ENCODE measurements around the gene HOXC5.
"Not testable (repeated sequence)": the region's sequence is repeated elsewhere in the genome, so short reads cannot be mapped to it uniquely, and the experiment has no call there.

The HOXC5 gene

GRCh38 chr12:54041097-54041690 lies 8.3 kb downstream of the HOXC5 start:
- no peak for DNase-seq (ENCODE audit: extremely low read depth, low read depth)
- no peak overlapping the region for H3K4me3 ChIP-seq (replicated peaks; ENCODE audit: low read depth, low read length)
- no peak for TF ChIP-seq CTCF (IDR thresholded peaks at IDR 0.05; ENCODE audit: low read depth, low read length, missing control alignments)

GRCh38 chr12:54042033-54042432 lies 9.2 kb downstream of the HOXC5 start:
- DNase-seq (ENCODE audit: extremely low read depth, low read depth); H3K4me3 ChIP-seq (replicated peaks; ENCODE audit: low read depth, low read length): not testable (repeated sequence)

- TF ChIP-seq CTCF (IDR thresholded peaks at IDR 0.05; ENCODE audit: low read depth, low read length, missing control alignments): no peak
- DNase-seq (ENCODE audit: extremely low read depth, low read depth): no peak
- no peak overlapping the region for H3K4me3 ChIP-seq (replicated peaks; ENCODE audit: low read depth, low read length)
Observed at GRCh38 chr12:54042970-54043853, 10.4 kb downstream of the HOXC5 start.

GRCh38 chr12:54044425-54045103 lies 11.7 kb downstream of the HOXC5 start:
- H3K4me3 ChIP-seq (replicated peaks; ENCODE audit: low read depth, low read length): no peak overlapping the region
- no peak for DNase-seq (ENCODE audit: extremely low read depth, low read depth)
- no peak for TF ChIP-seq CTCF (IDR thresholded peaks at IDR 0.05; ENCODE audit: low read depth, low read length, missing control alignments)

- H3K4me3 ChIP-seq (replicated peaks; ENCODE audit: low read depth, low read length): no peak overlapping the region
- no peak for DNase-seq (ENCODE audit: extremely low read depth, low read depth)
- TF ChIP-seq CTCF (IDR thresholded peaks at IDR 0.05; ENCODE audit: low read depth, low read length, missing control alignments): no peak
Observed at GRCh38 chr12:54045401-54045800, 12.6 kb downstream of the HOXC5 start.

- H3K4me3 ChIP-seq (replicated peaks; ENCODE audit: low read depth, low read length): no peak overlapping the region
- TF ChIP-seq CTCF (IDR thresholded peaks at IDR 0.05; ENCODE audit: low read depth, low read length, missing control alignments): no peak
Observed at GRCh38 chr12:54045868-54046521, 13.1 kb downstream of the HOXC5 start.

GRCh38 chr12:54046809-54047159 lies 13.9 kb downstream of the HOXC5 start:
- no peak overlapping the region for H3K4me3 ChIP-seq (replicated peaks; ENCODE audit: low read depth, low read length)
- DNase-seq (ENCODE audit: extremely low read depth, low read depth): no peak
- no peak for TF ChIP-seq CTCF (IDR thresholded peaks at IDR 0.05; ENCODE audit: low read depth, low read length, missing control alignments)

More at GRCh38 chr12:54045868-54046521, 13.1 kb downstream of the HOXC5 start:
- DNase-seq (ENCODE audit: extremely low read depth, low read depth): no peak

Measured in HFF-Myc (cell line).